ENCODE results near the gene WNK3.

WNK3 gene

GRCh38 chrX:54248309-54248708 lies 109.5 kb downstream of the WNK3 start:
- H3K9me3 ChIP-seq (ENCODE audit: control insufficient read depth, low read length): no peaks in the 10 kb centered on the region
- no peaks in the 10 kb centered on the region for H3K27me3 ChIP-seq (replicated peaks; ENCODE audit: control insufficient read depth, insufficient read depth, low read length, poor library complexity, severe bottlenecking)
- H3K36me3 ChIP-seq (ENCODE audit: control insufficient read depth, insufficient read depth, low read length): no peaks in the 10 kb centered on the region
- no peaks in the 10 kb centered on the region for H3K4me1 ChIP-seq (ENCODE audit: control insufficient read depth, insufficient read depth, low read length, poor library complexity, severe bottlenecking)
- DNase-seq: no peak
- no peak overlapping the region for H3K27ac ChIP-seq (ENCODE audit: insufficient read depth, low read length, poor library complexity, severe bottlenecking)
- no peak overlapping the region for H3K4me3 ChIP-seq (ENCODE audit: insufficient read depth, low read depth, low read length, poor library complexity, severe bottlenecking)

- no peaks in the 10 kb centered on the region for H3K4me1 ChIP-seq (ENCODE audit: control insufficient read depth, insufficient read depth, low read length, poor library complexity, severe bottlenecking)
- no peak for DNase-seq
- H3K27me3 ChIP-seq (replicated peaks; ENCODE audit: control insufficient read depth, insufficient read depth, low read length, poor library complexity, severe bottlenecking): no peaks in the 10 kb centered on the region
- H3K9me3 ChIP-seq (ENCODE audit: control insufficient read depth, low read length): no peaks in the 10 kb centered on the region
- no peak overlapping the region for H3K27ac ChIP-seq (ENCODE audit: insufficient read depth, low read length, poor library complexity, severe bottlenecking)
- no peak overlapping the region for H3K4me3 ChIP-seq (ENCODE audit: insufficient read depth, low read depth, low read length, poor library complexity, severe bottlenecking)
- H3K36me3 ChIP-seq (ENCODE audit: control insufficient read depth, insufficient read depth, low read length): no peaks in the 10 kb centered on the region
Measured at GRCh38 chrX:54246866-54247265, 111.0 kb downstream of the WNK3 start.

- H3K9me3 ChIP-seq (ENCODE audit: control insufficient read depth, low read length): no peaks in the 10 kb centered on the region
- H3K36me3 ChIP-seq (ENCODE audit: control insufficient read depth, insufficient read depth, low read length): no peaks in the 10 kb centered on the region
- no peak for DNase-seq
- no peak overlapping the region for H3K27ac ChIP-seq (ENCODE audit: insufficient read depth, low read length, poor library complexity, severe bottlenecking)
- no peaks in the 10 kb centered on the region for H3K4me1 ChIP-seq (ENCODE audit: control insufficient read depth, insufficient read depth, low read length, poor library complexity, severe bottlenecking)
- H3K4me3 ChIP-seq (ENCODE audit: insufficient read depth, low read depth, low read length, poor library complexity, severe bottlenecking): no peak overlapping the region
- H3K27me3 ChIP-seq (replicated peaks; ENCODE audit: control insufficient read depth, insufficient read depth, low read length, poor library complexity, severe bottlenecking): no peaks in the 10 kb centered on the region
Measured at GRCh38 chrX:54238588-54238987, 119.3 kb downstream of the WNK3 start.

DNA sequence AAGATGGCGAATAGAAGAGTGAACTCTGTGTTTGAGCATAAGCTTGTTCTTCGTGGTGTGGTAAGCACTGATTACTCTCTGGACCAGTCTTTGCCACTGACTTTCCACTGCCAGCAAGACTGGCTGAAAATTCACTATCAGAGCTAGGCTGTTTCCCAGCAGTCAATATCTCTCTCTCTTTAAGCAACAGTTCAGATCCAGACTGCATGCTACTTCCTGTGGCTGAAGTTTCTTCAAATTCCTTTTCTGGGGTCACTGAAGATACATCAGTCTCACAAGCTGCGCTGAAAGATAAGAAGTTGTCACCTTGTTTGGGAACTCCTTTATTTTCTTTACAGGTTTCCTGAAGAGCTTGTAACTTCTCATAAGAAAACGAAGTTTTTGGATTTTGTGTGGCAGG lies 120.8 kb downstream of the WNK3 start:
- Histone ChIP-seq H3K4me3 (ENCODE audit: insufficient read depth, low read depth, low read length, poor library complexity, severe bottlenecking) (no peak overlapping the region), H3K27me3 (replicated peaks; ENCODE audit: control insufficient read depth, insufficient read depth, low read length, poor library complexity, severe bottlenecking) (no peaks in the 10 kb centered on the region), H3K9me3 (ENCODE audit: control insufficient read depth, low read length) (no peaks in the 10 kb centered on the region), H3K4me1 (ENCODE audit: control insufficient read depth, insufficient read depth, low read length, poor library complexity, severe bottlenecking) (no peaks in the 10 kb centered on the region), H3K27ac (ENCODE audit: insufficient read depth, low read length, poor library complexity, severe bottlenecking) (no peak overlapping the region), H3K36me3 (ENCODE audit: control insufficient read depth, insufficient read depth, low read length) (no peaks in the 10 kb centered on the region)
- DNase-seq: no peak

DNA sequence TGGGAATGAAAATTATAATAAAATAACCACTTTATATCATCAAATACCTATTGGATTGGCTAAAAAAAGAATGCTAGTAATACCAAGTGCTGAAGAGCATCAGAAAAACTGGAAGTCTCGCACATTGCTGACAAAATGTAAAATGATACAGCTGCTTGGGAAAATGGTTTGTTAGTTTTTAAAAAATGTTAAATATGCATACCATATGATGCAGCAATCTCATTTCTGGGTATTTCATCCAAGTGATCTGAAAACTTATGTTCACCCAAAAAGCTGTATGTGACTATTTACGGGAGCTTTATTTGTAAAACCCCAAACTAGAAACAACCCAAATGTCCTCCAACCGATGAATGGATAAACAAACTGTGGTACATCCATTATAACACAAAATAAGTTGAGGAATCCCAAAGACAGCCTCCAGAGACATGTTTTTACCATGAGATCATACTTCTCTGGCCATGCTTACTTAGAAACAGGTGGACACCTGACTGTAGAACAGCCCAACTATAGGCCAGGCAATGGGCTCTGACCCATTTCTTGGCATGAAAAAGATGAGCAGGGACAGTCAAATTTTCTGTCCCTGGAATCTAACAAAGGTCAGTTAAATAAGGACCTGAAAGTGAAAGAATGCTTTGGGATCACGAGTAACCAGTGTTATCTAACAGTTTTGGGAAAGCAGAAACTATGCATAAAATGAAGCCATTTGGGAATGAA lies 127.3 kb downstream of the WNK3 start:
- no peaks in the 10 kb centered on the region for H3K9me3 ChIP-seq (ENCODE audit: control insufficient read depth, low read length)
- DNase-seq: no peak
- no peaks in the 10 kb centered on the region for H3K4me1 ChIP-seq (ENCODE audit: control insufficient read depth, insufficient read depth, low read length, poor library complexity, severe bottlenecking)
- H3K27me3 ChIP-seq (replicated peaks; ENCODE audit: control insufficient read depth, insufficient read depth, low read length, poor library complexity, severe bottlenecking): no peaks in the 10 kb centered on the region
- H3K36me3 ChIP-seq (ENCODE audit: control insufficient read depth, insufficient read depth, low read length): no peaks in the 10 kb centered on the region
- H3K4me3 ChIP-seq (ENCODE audit: insufficient read depth, low read depth, low read length, poor library complexity, severe bottlenecking): no peak overlapping the region
- H3K27ac ChIP-seq (ENCODE audit: insufficient read depth, low read length, poor library complexity, severe bottlenecking): no peak overlapping the region

DNA sequence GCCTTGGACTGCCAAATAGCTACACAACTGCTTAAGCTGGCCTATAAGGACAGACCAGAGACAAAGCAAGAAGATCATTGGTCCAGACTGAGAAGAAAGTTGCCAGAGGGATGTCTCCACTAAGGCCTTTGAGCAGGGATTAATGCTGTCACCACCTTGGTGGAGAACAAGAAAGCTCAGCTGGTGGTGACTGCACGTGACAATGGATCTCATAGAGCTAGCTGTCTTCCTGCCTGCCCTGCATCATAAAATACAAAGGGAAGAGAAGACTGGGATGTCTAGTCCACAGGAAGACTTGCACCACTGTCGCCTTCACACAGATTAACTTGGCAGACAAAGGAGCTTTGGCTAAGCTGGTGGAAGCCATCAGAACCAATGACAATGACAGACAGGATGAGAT lies 134.3 kb downstream of the WNK3 start:
- Histone ChIP-seq H3K27ac (ENCODE audit: insufficient read depth, low read length, poor library complexity, severe bottlenecking) (no peak overlapping the region), H3K4me1 (ENCODE audit: control insufficient read depth, insufficient read depth, low read length, poor library complexity, severe bottlenecking) (no peaks in the 10 kb centered on the region), H3K4me3 (ENCODE audit: insufficient read depth, low read depth, low read length, poor library complexity, severe bottlenecking) (no peak overlapping the region), H3K27me3 (replicated peaks; ENCODE audit: control insufficient read depth, insufficient read depth, low read length, poor library complexity, severe bottlenecking) (no peaks in the 10 kb centered on the region), H3K36me3 (ENCODE audit: control insufficient read depth, insufficient read depth, low read length) (no peaks in the 10 kb centered on the region), H3K9me3 (ENCODE audit: control insufficient read depth, low read length) (no peaks in the 10 kb centered on the region)
- DNase-seq: no peak

DNA sequence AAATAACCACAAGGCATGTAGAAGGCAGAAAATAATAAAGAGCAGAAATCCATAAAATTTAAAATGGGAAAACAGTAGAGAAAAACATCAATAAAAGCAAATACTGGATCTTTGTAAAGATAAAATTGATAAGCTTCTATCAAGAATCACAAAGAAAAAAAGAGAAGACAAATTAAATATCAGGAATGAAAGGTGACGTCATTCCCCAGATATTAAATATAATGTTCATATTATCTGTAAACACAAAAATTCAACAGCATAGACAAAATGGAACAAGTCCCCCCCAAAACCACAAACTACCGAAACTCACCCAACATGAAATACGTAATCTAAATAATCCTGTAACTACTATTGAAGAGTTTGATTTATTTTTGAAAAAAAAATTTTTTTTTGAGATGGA lies 144.2 kb downstream of the WNK3 start:
- H3K27me3 ChIP-seq (replicated peaks; ENCODE audit: control insufficient read depth, insufficient read depth, low read length, poor library complexity, severe bottlenecking): no peaks in the 10 kb centered on the region
- DNase-seq: no peak
- no peaks in the 10 kb centered on the region for H3K4me1 ChIP-seq (ENCODE audit: control insufficient read depth, insufficient read depth, low read length, poor library complexity, severe bottlenecking)
- H3K9me3 ChIP-seq (ENCODE audit: control insufficient read depth, low read length): no peaks in the 10 kb centered on the region
- no peak overlapping the region for H3K4me3 ChIP-seq (ENCODE audit: insufficient read depth, low read depth, low read length, poor library complexity, severe bottlenecking)
- H3K36me3 ChIP-seq (ENCODE audit: control insufficient read depth, insufficient read depth, low read length): no peaks in the 10 kb centered on the region
- no peak overlapping the region for H3K27ac ChIP-seq (ENCODE audit: insufficient read depth, low read length, poor library complexity, severe bottlenecking)

GRCh38 chrX:54208531-54208930 lies 149.3 kb downstream of the WNK3 start:
- no peaks in the 10 kb centered on the region for H3K9me3 ChIP-seq (ENCODE audit: control insufficient read depth, low read length)
- H3K36me3 ChIP-seq (ENCODE audit: control insufficient read depth, insufficient read depth, low read length): no peaks in the 10 kb centered on the region
- no peaks in the 10 kb centered on the region for H3K27me3 ChIP-seq (replicated peaks; ENCODE audit: control insufficient read depth, insufficient read depth, low read length, poor library complexity, severe bottlenecking)
- no peaks in the 10 kb centered on the region for H3K4me1 ChIP-seq (ENCODE audit: control insufficient read depth, insufficient read depth, low read length, poor library complexity, severe bottlenecking)
- no peak overlapping the region for H3K27ac ChIP-seq (ENCODE audit: insufficient read depth, low read length, poor library complexity, severe bottlenecking)
- no peak for DNase-seq
- no peak overlapping the region for H3K4me3 ChIP-seq (ENCODE audit: insufficient read depth, low read depth, low read length, poor library complexity, severe bottlenecking)

DNA sequence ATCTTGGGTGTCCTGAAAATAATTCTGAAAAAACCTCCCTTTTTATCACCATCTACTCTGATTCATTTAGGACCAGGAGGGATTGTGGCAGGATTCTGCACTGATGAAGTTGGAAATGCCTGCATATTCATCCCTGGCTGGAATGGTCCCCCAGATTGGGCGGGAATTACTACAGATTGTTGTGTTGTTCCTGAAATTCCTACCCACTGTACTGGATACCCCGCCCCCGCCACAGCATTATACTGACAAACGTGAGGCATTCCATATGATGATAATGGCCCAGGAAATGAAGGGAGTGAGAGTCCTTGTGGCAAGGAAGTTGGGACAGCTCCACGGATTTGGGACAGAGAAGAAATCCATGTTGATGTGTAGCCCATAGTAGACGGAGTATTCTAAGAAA lies 159.6 kb downstream of the WNK3 start:
- no peaks in the 10 kb centered on the region for H3K27me3 ChIP-seq (replicated peaks; ENCODE audit: control insufficient read depth, insufficient read depth, low read length, poor library complexity, severe bottlenecking)
- H3K4me1 ChIP-seq (ENCODE audit: control insufficient read depth, insufficient read depth, low read length, poor library complexity, severe bottlenecking): no peaks in the 10 kb centered on the region
- no peaks in the 10 kb centered on the region for H3K9me3 ChIP-seq (ENCODE audit: control insufficient read depth, low read length)
- no peaks in the 10 kb centered on the region for H3K36me3 ChIP-seq (ENCODE audit: control insufficient read depth, insufficient read depth, low read length)
- H3K4me3 ChIP-seq (ENCODE audit: insufficient read depth, low read depth, low read length, poor library complexity, severe bottlenecking): no peak overlapping the region
- no peak overlapping the region for H3K27ac ChIP-seq (ENCODE audit: insufficient read depth, low read length, poor library complexity, severe bottlenecking)
- no peak for DNase-seq

- no peaks in the 10 kb centered on the region for H3K4me1 ChIP-seq (ENCODE audit: control insufficient read depth, insufficient read depth, low read length, poor library complexity, severe bottlenecking)
- H3K27me3 ChIP-seq (replicated peaks; ENCODE audit: control insufficient read depth, insufficient read depth, low read length, poor library complexity, severe bottlenecking): no peaks in the 10 kb centered on the region
- H3K4me3 ChIP-seq (ENCODE audit: insufficient read depth, low read depth, low read length, poor library complexity, severe bottlenecking): no peak overlapping the region
- no peaks in the 10 kb centered on the region for H3K36me3 ChIP-seq (ENCODE audit: control insufficient read depth, insufficient read depth, low read length)
- no peak for DNase-seq
- no peaks in the 10 kb centered on the region for H3K9me3 ChIP-seq (ENCODE audit: control insufficient read depth, low read length)
- no peak overlapping the region for H3K27ac ChIP-seq (ENCODE audit: insufficient read depth, low read length, poor library complexity, severe bottlenecking)
Measured at GRCh38 chrX:54194982-54195588, 162.8 kb downstream of the WNK3 start.
